ENCODE data around the gene PINK1.

Gene PINK1

GRCh38 chr1:20610970-20611369 lies 22.3 kb upstream of the PINK1 start:
- DNase-seq (ENCODE audit: low spot score) = no peak

- DNase-seq (ENCODE audit: low spot score) = no peak
Measured at GRCh38 chr1:20611652-20612051, 21.6 kb upstream of the PINK1 start.

- DNase-seq (ENCODE audit: low spot score) = no peak
Measured at GRCh38 chr1:20612221-20612746, 21.0 kb upstream of the PINK1 start.

- DNase-seq (ENCODE audit: low spot score) = no peak
Measured at GRCh38 chr1:20614131-20614579, 19.1 kb upstream of the PINK1 start.

GRCh38 chr1:20615946-20616846 lies 17.1 kb upstream of the PINK1 start:
- no peak for DNase-seq (ENCODE audit: low spot score)

- DNase-seq (ENCODE audit: low spot score) = no peak
Measured at GRCh38 chr1:20616847-20617487, 16.3 kb upstream of the PINK1 start.

- no peak for DNase-seq (ENCODE audit: low spot score)
Measured at GRCh38 chr1:20618550-20618949, 14.7 kb upstream of the PINK1 start.

- DNase-seq (ENCODE audit: low spot score) = no peak
Measured at GRCh38 chr1:20619999-20620398, 13.3 kb upstream of the PINK1 start.

GRCh38 chr1:20621012-20621411 lies 12.2 kb upstream of the PINK1 start:
- no peak for DNase-seq (ENCODE audit: low spot score)

- DNase-seq (ENCODE audit: low spot score) = no peak
Measured at GRCh38 chr1:20624709-20625108, 8.5 kb upstream of the PINK1 start.

GRCh38 chr1:20625176-20626097 lies 7.8 kb upstream of the PINK1 start:
- DNase-seq (ENCODE audit: low spot score) = no peak

GRCh38 chr1:20626098-20626427 lies 7.2 kb upstream of the PINK1 start:
- no peak for DNase-seq (ENCODE audit: low spot score)

- DNase-seq (ENCODE audit: low spot score) = no peak
Measured at GRCh38 chr1:20626524-20626923, 6.7 kb upstream of the PINK1 start.

- DNase-seq (ENCODE audit: low spot score) = no peak
Measured at GRCh38 chr1:20630729-20631128, 2.5 kb upstream of the PINK1 start.

- DNase-seq (ENCODE audit: low spot score) = peak; percentile 8
Measured at GRCh38 chr1:20632386-20632785, 872 bp upstream of the PINK1 start.

- DNase-seq (ENCODE audit: low spot score) = no peak
Measured at GRCh38 chr1:20634065-20634593, 871 bp downstream of the PINK1 start.

GRCh38 chr1:20634594-20635084 lies 1.4 kb downstream of the PINK1 start:
- peak; percentile 6 for DNase-seq (ENCODE audit: low spot score)

- DNase-seq (ENCODE audit: low spot score) = no peak
Measured at GRCh38 chr1:20636785-20637347, 3.6 kb downstream of the PINK1 start.

- DNase-seq (ENCODE audit: low spot score) = peak; percentile 51
Measured at GRCh38 chr1:20640183-20640597, 6.9 kb downstream of the PINK1 start.

- no peak for DNase-seq (ENCODE audit: low spot score)
Measured at GRCh38 chr1:20641975-20642374, 8.7 kb downstream of the PINK1 start.

GRCh38 chr1:20643080-20643479 lies 9.8 kb downstream of the PINK1 start:
- no peak for DNase-seq (ENCODE audit: low spot score)
